K562 (cell line): Measurements from ENCODE around the gene CDKN1C. TPM values are rescaled to one million over a fixed set of nuclear protein-coding genes. Genes with fewer than 3 reads are reported as not detected.
A peak's percentile ranks its signal among the peaks of the same experiment; 100 is the strongest.

Experiments
- ATF1 ChIP-seq, 2 experiments: fragments of 450-650 bp in 1 of 2; IDR thresholded peaks; 2 replicates each; pipeline ENCODE4 v1.6.1; 2016; ENCODE audit warnings: missing compliant biosample characterization in 1 of 2, missing genetic modification characterization in 1 of 2
- CBFA2T2 ChIP-seq: fragments of 450-650 bp; conservative IDR thresholded peaks from 2 replicates; pipeline ENCODE4 v1.6.1; 2017; ENCODE audit warnings: mild to moderate bottlenecking
- HMGN3 ChIP-seq: IDR thresholded peaks from 2 replicates; pipeline ENCODE4 v1.6.1; 2011; ENCODE audit warnings: borderline replicate concordance, low read depth, mild to moderate bottlenecking, mixed read lengths, low read length; ENCODE audit not compliant: insufficient read length; ENCODE audit errors: extremely low read depth
- HNRNPL ChIP-seq: fragments of 200-400 bp; formaldehyde crosslinking; IDR thresholded peaks from 2 replicates; pipeline ENCODE4 v1.6.1; 2017; ENCODE audit warnings: low read depth, mild to moderate bottlenecking, low read length
- KAT2B ChIP-seq: IDR thresholded peaks from one replicate; pipeline ENCODE4 v1.6.1; 2012; ENCODE audit warnings: low read depth, mild to moderate bottlenecking, control low read depth, inconsistent platforms, low read length, moderate library complexity
- MEIS2 ChIP-seq: fragments of 450-650 bp; IDR thresholded peaks from 2 replicates; pipeline ENCODE4 v1.6.1; 2014; ENCODE audit warnings: mild to moderate bottlenecking; ENCODE audit not compliant: partially characterized antibody
- MTA1 ChIP-seq: fragments of 450-650 bp; IDR thresholded peaks from 2 replicates; pipeline ENCODE4 v1.6.1; 2017; ENCODE audit warnings: borderline replicate concordance
- NBN ChIP-seq: fragments of 450-650 bp; IDR thresholded peaks from 2 replicates; pipeline ENCODE4 v1.6.1; 2016; ENCODE audit warnings: low read depth, mild to moderate bottlenecking
- NFIX ChIP-seq: fragments of 250-450 bp; sonication (Bioruptor Pico); IDR thresholded peaks from 2 replicates; pipeline ENCODE4 v1.4.0; 2020; ENCODE audit warnings: low read depth, mild to moderate bottlenecking, moderate library complexity
- REST ChIP-seq, 2 experiments: fragments of 450-650 bp; formaldehyde crosslinking in 1 of 2; IDR thresholded peaks; 2 replicates each; pipeline versions ENCODE4 v1.4.0 to v1.6.1; 2014 to 2020; ENCODE audit warnings: mild to moderate bottlenecking in 2 of 2, borderline replicate concordance in 1 of 2, low read depth in 1 of 2
- SMAD3 ChIP-seq: fragments of 450-650 bp; formaldehyde crosslinking; conservative IDR thresholded peaks from 2 replicates; pipeline ENCODE4 v1.4.0; 2020; ENCODE audit warnings: mild to moderate bottlenecking
- STAT5A ChIP-seq: IDR thresholded peaks from 2 replicates; pipeline ENCODE4 v1.6.1; 2012; ENCODE audit warnings: low read length, inconsistent platforms, borderline replicate concordance
- ZNF551 ChIP-seq: fragments of 250-450 bp; sonication (Bioruptor Pico); IDR thresholded peaks from 2 replicates; pipeline ENCODE4 v1.5.0; 2021; ENCODE audit warnings: mild to moderate bottlenecking, moderate library complexity
- polyA plus RNA-seq, 8 experiments: library from polyadenylated mRNA; depleted of rRNA in 4 of 8; stranded (reverse) in 5 of 8; unstranded in 3 of 8; fragments of >200 nt; fragmentation: Nextera tagmentation in 2 of 8; fragmentation: Illumina TruSeq in 1 of 8; extraction: Ambion mirVana in 2 of 8; extraction: Trizol in 1 of 8; gene quantifications; 2 replicates each; pipeline versions ENCODE4 v1.2.1 to v1.2.3, GENCODE V29; 2011 to 2014; ENCODE audit warnings: inconsistent platforms in 1 of 8, missing spikeins in 1 of 8
- total RNA-seq, 7 experiments: library from RNA; depleted of rRNA in 6 of 7; stranded (reverse); fragments of >200 nt in 6 of 7; fragmentation: Illumina TruSeq in 2 of 7; extraction: Trizol in 2 of 7; gene quantifications; 2 replicates each; pipeline versions ENCODE4 v1.2.1 to v1.2.3, GENCODE V29; 2011 to 2021; ENCODE audit warnings: low replicate concordance in 1 of 7

Gene CDKN1C
- total and polyA plus RNA-seq, 9 of the 15 experiments (the other 6 are each of a cell fraction or from before 2014, with no cell fraction given) = 2.8 to 21.1 (median 9.3) TPM

GRCh38 chr11:2890466-2891294, 5.1 kb upstream of the CDKN1C start (continued):
- peak; percentile 40; the same call in 1 of the 2 replicates for TF ChIP-seq ATF1 (CRISPR knock-in tag; IDR thresholded peaks at IDR 0.05)
- TF ChIP-seq ATF1 (tag; IDR thresholded peaks at IDR 0.05) = peak; percentile 94
- TF ChIP-seq STAT5A = no peak
- 0 out of 2 replicates have a peak, but pooled peaks have one; percentile 43 for TF ChIP-seq HNRNPL
- peak; percentile 98 for TF ChIP-seq HMGN3
- no peak for TF ChIP-seq ZNF551 (CRISPR knock-in tag)
- TF ChIP-seq REST (IDR thresholded peaks at IDR 0.05; ENCODE audit: borderline replicate concordance) = no peak
- TF ChIP-seq REST (CRISPR knock-in tag; IDR thresholded peaks at IDR 0.05; ENCODE audit: low read depth) = no peak
- peak; percentile 57 for TF ChIP-seq MEIS2
- 0 out of 2 replicates have a peak, but pooled peaks have one; percentile 56 for TF ChIP-seq NBN
- TF ChIP-seq CBFA2T2 = peak; percentile 52
- TF ChIP-seq SMAD3 (CRISPR knock-in tag) = no peak
- peak; percentile 76; the same call in 1 of the 2 replicates for TF ChIP-seq MTA1
- no peak for TF ChIP-seq KAT2B
- no peak for TF ChIP-seq NFIX (CRISPR knock-in tag)
